PC-3 (cell line): ENCODE results near the gene KSR1. TPM values are rescaled to one million over a fixed set of nuclear protein-coding genes. Genes with fewer than 3 reads are reported as not detected.
"Not testable (repeated sequence)": the region's sequence is repeated elsewhere in the genome, so short reads cannot be mapped to it uniquely, and the experiment has no call there.

ENCODE experiments used
- ATAC-seq: fragments of 200-7000 bp; cut with Tn5 transposase; 2 replicates; pipeline ENCODE4 v1.9.1; 2020; ENCODE audit warnings: mild to moderate bottlenecking, moderate library complexity
- BruUV-seq: library from RNA; stranded (reverse); fragments of 400-500 nt; replicated peaks from 2 replicates; lab custom pipeline; 2021; lab: Mats Ljungman, UMichigan
- CTCF ChIA-PET: fragments of 300-600 bp; sonication (Branson Sonifier 250); formaldehyde crosslinking; loops from one replicate; lab custom pipeline; 2022; ENCODE audit warnings: antibody characterized with exemption; lab: Charles Lee
- POLR2A ChIA-PET: fragments of 300-600 bp; sonication (Branson Sonifier 250); formaldehyde crosslinking; loops from one replicate; lab custom pipeline; 2022; ENCODE audit warnings: antibody characterized with exemption; ENCODE audit not compliant: unreplicated experiment; lab: Charles Lee
- DNase-seq: peaks from one replicate; pipeline ENCODE4 v3.0.0-alpha.2; 2015
- H2AFZ ChIP-seq: fragments of 300-600 bp; sonication (generic); 2 replicates; pipeline ENCODE4 v1.6.0; 2016; ENCODE audit warnings: antibody characterized with exemption, low read length
- H3F3A ChIP-seq: fragments of 300-600 bp; sonication (generic); one replicate; pipeline ENCODE4 v1.6.0; 2017; ENCODE audit warnings: antibody characterized with exemption, low read length, control low read depth, mild to moderate bottlenecking; ENCODE audit not compliant: unreplicated experiment
- H3K27ac ChIP-seq: fragments of 300-600 bp; sonication (generic); 2 replicates; pipeline ENCODE4 v1.5.1; 2016; ENCODE audit warnings: mild to moderate bottlenecking, low read length
- H3K27me3 ChIP-seq: fragments of 300-600 bp; sonication (generic); 2 replicates; pipeline ENCODE4 v1.6.1; 2016; ENCODE audit warnings: low read length, mixed read lengths
- H3K36me3 ChIP-seq: fragments of 300-600 bp; sonication (generic); 2 replicates; pipeline ENCODE4 v1.6.1; 2016; ENCODE audit warnings: low read depth, mixed run types, low read length, mixed read lengths
- H3K4me1 ChIP-seq: fragments of 300-600 bp; sonication (generic); 2 replicates; pipeline ENCODE4 v1.5.1; 2016; ENCODE audit warnings: low read length; ENCODE audit not compliant: insufficient read depth
- H3K4me2 ChIP-seq: fragments of 300-600 bp; sonication (generic); 2 replicates; pipeline ENCODE4 v1.6.0; 2016; ENCODE audit warnings: low read length
- H3K4me3 ChIP-seq: fragments of 300-600 bp; sonication (generic); 2 replicates; pipeline ENCODE4 v1.5.1; 2016; ENCODE audit warnings: mild to moderate bottlenecking, low read length, mixed read lengths
- H3K79me2 ChIP-seq: fragments of 300-600 bp; sonication (generic); 2 replicates; pipeline ENCODE4 v1.6.1; 2017; ENCODE audit warnings: low read length, mixed read lengths
- H3K9ac ChIP-seq: fragments of 300-600 bp; sonication (generic); 2 replicates; pipeline ENCODE4 v1.6.0; 2016; ENCODE audit warnings: mild to moderate bottlenecking, low read length
- H3K9me2 ChIP-seq: fragments of 300-600 bp; sonication (generic); replicated peaks from 2 replicates; pipeline ENCODE4 v1.6.1; 2016; ENCODE audit warnings: mixed run types, low read length, mixed read lengths
- H3K9me3 ChIP-seq: fragments of 300-600 bp; sonication (generic); 2 replicates; pipeline ENCODE4 v1.6.1; 2016; ENCODE audit warnings: low read length, mixed read lengths
- H4K20me1 ChIP-seq: fragments of 300-600 bp; sonication (generic); 2 replicates; pipeline ENCODE4 v1.6.1; 2016; ENCODE audit warnings: low read length, mixed read lengths
- EZH2 ChIP-seq: fragments of 300-600 bp; sonication (generic); IDR thresholded peaks from one replicate; pipeline ENCODE4 v1.6.1; 2017; ENCODE audit warnings: antibody characterized with exemption, mild to moderate bottlenecking, low read length; ENCODE audit not compliant: unreplicated experiment
- EZH2phosphoT487 ChIP-seq: fragments of 300-600 bp; sonication (generic); IDR thresholded peaks from 2 replicates; pipeline ENCODE4 v1.6.1; 2018; ENCODE audit warnings: mild to moderate bottlenecking, antibody characterized with exemption, low read length, borderline replicate concordance
- intact Hi-C: fragments of 100-400 bp; cut with micrococcal nuclease; formaldehyde crosslinking; loops from 2 replicates; pipeline ENCODE4 v1.9.0; 2023
- total RNA-seq: library from RNA; depleted of rRNA; stranded (reverse); fragments of >200 nt; gene quantifications from 2 replicates; pipeline ENCODE4 v1.2.3, GENCODE V29; 2014
- TF ChIP-seq, protein P1 (sequence below): fragments of 300-600 bp; sonication (generic); conservative IDR thresholded peaks from 2 replicates; pipeline ENCODE4 v1.5.1; 2017; ENCODE audit warnings: antibody characterized with exemption, low read depth, mild to moderate bottlenecking, low read length

KSR1 gene
- total RNA-seq, 1 experiment from 2014 or later, result 1.0 TPM

DNA sequence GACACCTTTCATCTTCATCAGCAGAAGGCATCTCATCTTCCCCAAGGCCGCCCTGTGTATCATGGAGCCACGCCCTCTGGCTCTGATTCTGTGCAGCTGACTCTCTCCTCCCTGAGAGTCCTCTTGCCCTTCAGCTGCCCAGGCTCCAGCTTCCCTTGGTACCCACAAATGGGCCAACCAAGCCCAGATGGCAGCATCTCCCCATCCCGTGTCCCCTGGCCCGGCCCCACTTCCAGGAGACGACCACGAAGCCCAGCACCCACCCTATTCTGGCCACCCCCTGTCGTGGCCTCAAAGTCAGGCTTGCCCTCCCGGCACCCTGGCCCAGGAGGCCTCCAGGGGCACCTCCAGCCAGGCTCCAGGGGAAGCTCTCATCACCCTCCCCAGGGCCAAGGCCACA, 31.3 kb upstream of the KSR1 start:
- H3K4me1 ChIP-seq, result no peaks in the 10 kb centered on the region
- no peaks in the 10 kb centered on the region for H3K9me2 ChIP-seq
- no peak overlapping the region for H3K4me3 ChIP-seq
- intact Hi-C loops, result no loop called here
- H3F3A ChIP-seq, result no peaks in the 10 kb centered on the region
- TF ChIP-seq EZH2 (no peak), EZH2phosphoT487 (no peak)
- TF ChIP-seq, protein P1, sequence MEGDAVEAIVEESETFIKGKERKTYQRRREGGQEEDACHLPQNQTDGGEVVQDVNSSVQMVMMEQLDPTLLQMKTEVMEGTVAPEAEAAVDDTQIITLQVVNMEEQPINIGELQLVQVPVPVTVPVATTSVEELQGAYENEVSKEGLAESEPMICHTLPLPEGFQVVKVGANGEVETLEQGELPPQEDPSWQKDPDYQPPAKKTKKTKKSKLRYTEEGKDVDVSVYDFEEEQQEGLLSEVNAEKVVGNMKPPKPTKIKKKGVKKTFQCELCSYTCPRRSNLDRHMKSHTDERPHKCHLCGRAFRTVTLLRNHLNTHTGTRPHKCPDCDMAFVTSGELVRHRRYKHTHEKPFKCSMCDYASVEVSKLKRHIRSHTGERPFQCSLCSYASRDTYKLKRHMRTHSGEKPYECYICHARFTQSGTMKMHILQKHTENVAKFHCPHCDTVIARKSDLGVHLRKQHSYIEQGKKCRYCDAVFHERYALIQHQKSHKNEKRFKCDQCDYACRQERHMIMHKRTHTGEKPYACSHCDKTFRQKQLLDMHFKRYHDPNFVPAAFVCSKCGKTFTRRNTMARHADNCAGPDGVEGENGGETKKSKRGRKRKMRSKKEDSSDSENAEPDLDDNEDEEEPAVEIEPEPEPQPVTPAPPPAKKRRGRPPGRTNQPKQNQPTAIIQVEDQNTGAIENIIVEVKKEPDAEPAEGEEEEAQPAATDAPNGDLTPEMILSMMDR, result no peak
- ATAC-seq (no peak), DNase-seq (no peak)
- H4K20me1 ChIP-seq, result no peaks in the 10 kb centered on the region
- H3K4me2 ChIP-seq, result no peak overlapping the region
- no peak overlapping the region for H2AFZ ChIP-seq
- no peak overlapping the region for H3K9ac ChIP-seq
- H3K36me3 ChIP-seq, result no peaks in the 10 kb centered on the region
- no peaks in the 10 kb centered on the region for H3K9me3 ChIP-seq
- ChIA-PET POLR2A (no interaction called here), CTCF (no interaction called here)
- BruUV-seq, result no TSS peak
- H3K27ac ChIP-seq, result no peak overlapping the region
- no peaks in the 10 kb centered on the region for H3K79me2 ChIP-seq
- no peaks in the 10 kb centered on the region for H3K27me3 ChIP-seq

DNA sequence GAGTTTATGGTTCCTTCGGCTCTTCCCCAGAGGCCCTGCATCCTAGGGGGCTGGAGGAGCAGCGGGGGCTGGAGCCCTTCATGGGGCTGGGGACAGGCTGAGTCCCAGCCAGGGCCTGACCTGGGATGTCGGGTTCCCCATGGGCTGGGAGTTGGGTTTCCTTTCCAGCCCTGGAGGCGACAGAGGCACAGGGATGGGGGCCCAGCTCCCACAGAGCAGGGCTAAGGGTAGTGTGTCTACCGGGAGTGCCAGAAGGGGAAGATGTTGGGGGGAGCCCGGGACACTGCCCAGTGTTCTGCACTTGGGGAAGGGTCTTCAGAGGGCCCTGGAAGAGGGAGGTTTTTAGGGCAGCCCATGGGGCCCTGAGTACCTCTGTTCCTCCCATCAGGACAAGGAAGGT, 30.7 kb upstream of the KSR1 start:
- H3K27me3 ChIP-seq, CTCF ChIA-PET, H3K9me3 ChIP-seq, BruUV-seq, ATAC-seq, H4K20me1 ChIP-seq, H3K9ac ChIP-seq, H3F3A ChIP-seq, H2AFZ ChIP-seq, H3K9me2 ChIP-seq, H3K4me1 ChIP-seq, intact Hi-C loops, H3K4me3 ChIP-seq, H3K36me3 ChIP-seq, DNase-seq, POLR2A ChIA-PET, H3K79me2 ChIP-seq, H3K27ac ChIP-seq, H3K4me2 ChIP-seq: not testable (repeated sequence)

DNA sequence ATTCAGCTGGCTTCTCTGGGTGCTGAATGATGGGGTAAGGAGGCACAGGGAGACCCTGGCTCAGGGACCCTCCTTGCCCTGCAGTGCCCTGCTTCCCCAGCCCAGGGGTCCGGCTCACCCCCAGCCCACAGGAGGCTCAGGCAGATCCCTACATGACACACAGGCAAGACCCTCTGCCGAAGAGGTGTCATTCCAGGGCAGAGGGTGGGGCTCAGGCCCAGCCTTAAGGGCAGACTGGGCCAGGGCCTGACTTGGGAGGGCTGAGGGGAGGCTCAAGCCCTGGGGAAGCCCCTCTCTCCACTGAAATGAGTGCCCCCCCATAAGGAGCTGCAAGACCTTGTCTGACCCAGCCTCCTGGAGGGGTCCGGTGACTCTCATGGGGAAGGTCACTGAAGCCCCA, 30.3 kb upstream of the KSR1 start:
- Histone ChIP-seq H3K27ac (no peak overlapping the region), H3K9me3 (no peaks in the 10 kb centered on the region), H3K79me2 (no peaks in the 10 kb centered on the region), H3K4me2 (no peak overlapping the region), H3K36me3 (no peaks in the 10 kb centered on the region), H3K27me3 (no peaks in the 10 kb centered on the region), H3K9me2 (no peaks in the 10 kb centered on the region), H3K9ac (no peak overlapping the region), H3F3A (no peaks in the 10 kb centered on the region), H4K20me1 (no peaks in the 10 kb centered on the region), H3K4me3 (no peak overlapping the region), H3K4me1 (no peaks in the 10 kb centered on the region), H2AFZ (no peak overlapping the region)
- intact Hi-C loops, result no loop called here
- ATAC-seq (no peak), DNase-seq (no peak)
- ChIA-PET POLR2A (no interaction called here), CTCF (no interaction called here)
- BruUV-seq, result no TSS peak
- TF ChIP-seq EZH2 (no peak), EZH2phosphoT487 (no peak)
- TF ChIP-seq, protein P1, result no peak

DNA sequence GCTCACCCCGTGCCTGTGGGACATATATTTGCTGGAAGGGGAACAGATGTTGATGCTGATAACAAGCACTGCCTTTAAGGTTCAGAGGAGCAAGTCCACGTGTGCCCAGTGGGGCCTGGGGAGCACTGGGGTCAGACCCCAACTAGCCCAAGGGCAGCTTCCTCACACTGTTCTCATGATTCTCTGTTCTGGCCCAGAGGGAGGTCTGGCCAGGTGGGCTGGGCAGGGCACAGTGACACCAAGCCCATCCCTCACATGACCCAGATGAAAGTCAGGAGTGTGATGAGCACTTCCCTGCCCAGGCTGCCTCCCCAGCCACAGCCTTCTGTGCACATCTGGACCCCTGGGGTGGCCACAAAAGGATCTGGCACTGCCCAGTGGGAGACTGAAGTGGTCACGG, 29.8 kb upstream of the KSR1 start:
- H3K4me1 ChIP-seq, H3K27ac ChIP-seq, H3K9me3 ChIP-seq, H3K4me3 ChIP-seq, H3K79me2 ChIP-seq, H3F3A ChIP-seq, H3K4me2 ChIP-seq, intact Hi-C loops, CTCF ChIA-PET, H3K9ac ChIP-seq, BruUV-seq, H4K20me1 ChIP-seq, H3K9me2 ChIP-seq, DNase-seq, ATAC-seq, H3K36me3 ChIP-seq, POLR2A ChIA-PET, H2AFZ ChIP-seq, H3K27me3 ChIP-seq: not testable (repeated sequence)

DNA sequence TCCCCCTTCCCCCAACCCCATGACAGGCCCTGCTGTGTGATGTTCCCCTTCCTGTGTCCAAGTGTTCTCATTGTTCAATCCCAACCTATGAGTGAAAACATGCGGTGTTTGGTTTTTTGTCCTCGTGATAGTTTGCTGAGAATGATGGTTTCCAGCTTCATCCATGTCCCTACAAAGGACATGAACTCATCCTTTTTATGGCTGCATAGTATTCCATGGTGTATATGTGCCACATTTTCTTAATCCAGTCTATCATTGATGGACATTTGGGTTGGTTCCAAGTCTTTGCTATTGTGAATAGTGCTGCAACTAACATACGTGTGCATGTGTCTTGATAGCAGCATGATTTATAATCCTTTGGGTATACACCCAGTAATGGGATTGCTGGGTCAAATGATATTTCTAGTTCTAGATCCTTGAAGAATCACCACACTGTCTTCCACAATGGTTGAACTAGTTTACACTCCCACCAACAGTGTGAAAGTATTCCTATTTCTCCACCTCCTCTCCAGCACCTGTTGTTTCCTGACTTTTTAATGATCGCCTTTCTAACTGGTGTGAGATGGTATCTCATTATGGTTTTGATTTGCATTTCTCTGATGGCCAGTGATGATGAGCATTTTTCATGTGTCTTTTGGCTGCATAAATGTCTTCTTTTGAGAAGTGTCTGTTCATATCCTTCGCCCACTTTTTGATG, 28.9 kb upstream of the KSR1 start:
- H4K20me1 ChIP-seq, DNase-seq, H3K9ac ChIP-seq, H3K36me3 ChIP-seq, H3K79me2 ChIP-seq, H3F3A ChIP-seq, intact Hi-C loops, ATAC-seq, H3K4me2 ChIP-seq, H3K27me3 ChIP-seq, H2AFZ ChIP-seq, CTCF ChIA-PET, H3K9me2 ChIP-seq, BruUV-seq, H3K4me1 ChIP-seq, H3K9me3 ChIP-seq, H3K27ac ChIP-seq, POLR2A ChIA-PET, H3K4me3 ChIP-seq: not testable (repeated sequence)
